Gastroesophageal sphincter (tissue), 4 donors: Measurements from ENCODE around the gene FAR2. TPM values are rescaled to one million over a fixed set of nuclear protein-coding genes. Genes with fewer than 3 reads are reported as not detected.

Experiments
- ATAC-seq: fragments of 150-250 bp; one replicate; pipeline ENCODE4 v1.9.1; 2016; ENCODE audit warnings: mild to moderate bottlenecking, moderate library complexity
- H3K27ac ChIP-seq, 4 donors: fragments of 200-600 bp; sonication (generic) in 3 of 4; 1 replicate in 3 of 4; 2 replicates in 1 of 4; pipeline ENCODE4 v1.5.1; 2016 to 2019
- H3K27me3 ChIP-seq: fragments of 200-600 bp; sonication (generic); one replicate; pipeline ENCODE4 v1.5.1; 2019
- H3K36me3 ChIP-seq, 2 donors: fragments of 200-600 bp; sonication (generic); one replicate each; pipeline ENCODE4 v1.5.1; 2019; ENCODE audit warnings: control low read depth in 1 of 2
- H3K4me1 ChIP-seq, 3 donors: fragments of 200-600 bp; sonication (generic); 1 replicate in 2 of 3; 2 replicates in 1 of 3; pipeline ENCODE4 v1.5.1; 2016 to 2019; ENCODE audit warnings: control low read depth in 2 of 3
- H3K4me3 ChIP-seq, 2 donors: fragments of 200-600 bp; sonication (generic); one replicate each; pipeline ENCODE4 v1.5.1; 2019; ENCODE audit warnings: mild to moderate bottlenecking in 1 of 2, moderate library complexity in 1 of 2
- H3K9me3 ChIP-seq, 3 donors: fragments of 200-600 bp; sonication (generic); one replicate each; pipeline ENCODE4 v1.5.1; 2017 to 2019; ENCODE audit warnings: control low read depth in 2 of 3
- EP300 ChIP-seq: sonication (generic); formaldehyde crosslinking; IDR thresholded peaks from one replicate; pipeline ENCODE4 v1.6.1; 2017; ENCODE audit warnings: antibody characterized with exemption, mild to moderate bottlenecking
- POLR2A ChIP-seq, 2 donors: fragments of 450-650 bp; IDR thresholded peaks; one replicate each; pipeline ENCODE4 v1.6.1; 2017; ENCODE audit warnings: antibody characterized with exemption in 2 of 2, mild to moderate bottlenecking in 2 of 2, moderate library complexity in 1 of 2
- POLR2AphosphoS5 ChIP-seq: sonication (generic); formaldehyde crosslinking; IDR thresholded peaks from one replicate; pipeline ENCODE4 v1.6.1; 2017; ENCODE audit warnings: antibody characterized with exemption
- WGBS, 2 donors: methylation state at CpG; one replicate each; pipeline ENCODE4 v1.1.5; 2018; ENCODE audit warnings: low coverage in 1 of 2; 5-methylcytosine and 5-hydroxymethylcytosine counted together
- total RNA-seq, 4 donors: library from RNA; depleted of rRNA; stranded (reverse); fragments of >200 nt; gene quantifications; one replicate each; pipeline ENCODE4 v1.1.0, GENCODE V29; 2016
- TF ChIP-seq, protein P1 (sequence below), 4 experiments: fragments of 200-600 bp in 2 of 4; fragments of 450-650 bp in 2 of 4; sonication (generic) in 1 of 4; IDR thresholded peaks; one replicate each; pipeline ENCODE4 v1.5.1; 2017 to 2019; ENCODE audit warnings: antibody characterized with exemption in 4 of 4, mild to moderate bottlenecking in 2 of 4, moderate library complexity in 2 of 4

Gene FAR2
- total RNA-seq, 4 donors from 2014 or later, result 8.8 to 15.8 (median 11.9) TPM

DNA sequence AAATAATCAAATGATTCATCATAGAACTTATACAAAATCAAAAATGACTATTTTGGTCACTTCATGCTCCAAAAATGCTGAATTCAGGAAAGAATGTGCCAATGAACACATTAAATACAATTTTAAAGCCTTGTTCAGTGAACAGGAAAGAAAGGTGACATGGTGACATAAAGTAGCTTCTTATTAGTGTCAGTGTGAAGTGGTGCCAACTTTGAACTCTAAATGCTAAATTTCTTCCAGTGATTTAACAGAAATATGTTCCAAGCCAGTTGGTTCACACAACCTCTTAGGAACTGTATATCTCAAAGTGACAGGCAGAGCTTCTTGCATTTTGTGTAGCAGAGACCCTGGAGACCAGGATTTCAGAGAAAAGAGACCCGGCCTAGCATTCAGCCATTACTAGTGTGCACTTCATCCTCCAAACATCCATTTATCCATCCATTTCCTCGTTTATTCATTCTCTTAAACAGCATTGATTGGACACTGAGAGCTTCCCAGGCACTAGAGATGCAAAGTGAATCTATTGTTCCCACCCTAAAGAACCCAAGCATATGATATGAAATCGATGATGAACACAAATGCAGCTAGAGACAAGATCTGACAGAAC lies 95.2 kb downstream of the FAR2 start:
- Histone ChIP-seq H3K4me3 (no peak overlapping the region), H3K4me1 (peaks cover 13 to 26% (median 14%) of the 10 kb centered on the region in 3 donors), H3K9me3 (no peaks in the 10 kb centered on the region), H3K27me3 (no peaks in the 10 kb centered on the region), H3K36me3 (no peaks in the 10 kb centered on the region), H3K27ac (no peak overlapping the region)
- ATAC-seq, result no peak
- 89 to 92% methylated on average over 3 of the region's 3 CpGs for WGBS, 2 donors
- TF ChIP-seq, protein P1, sequence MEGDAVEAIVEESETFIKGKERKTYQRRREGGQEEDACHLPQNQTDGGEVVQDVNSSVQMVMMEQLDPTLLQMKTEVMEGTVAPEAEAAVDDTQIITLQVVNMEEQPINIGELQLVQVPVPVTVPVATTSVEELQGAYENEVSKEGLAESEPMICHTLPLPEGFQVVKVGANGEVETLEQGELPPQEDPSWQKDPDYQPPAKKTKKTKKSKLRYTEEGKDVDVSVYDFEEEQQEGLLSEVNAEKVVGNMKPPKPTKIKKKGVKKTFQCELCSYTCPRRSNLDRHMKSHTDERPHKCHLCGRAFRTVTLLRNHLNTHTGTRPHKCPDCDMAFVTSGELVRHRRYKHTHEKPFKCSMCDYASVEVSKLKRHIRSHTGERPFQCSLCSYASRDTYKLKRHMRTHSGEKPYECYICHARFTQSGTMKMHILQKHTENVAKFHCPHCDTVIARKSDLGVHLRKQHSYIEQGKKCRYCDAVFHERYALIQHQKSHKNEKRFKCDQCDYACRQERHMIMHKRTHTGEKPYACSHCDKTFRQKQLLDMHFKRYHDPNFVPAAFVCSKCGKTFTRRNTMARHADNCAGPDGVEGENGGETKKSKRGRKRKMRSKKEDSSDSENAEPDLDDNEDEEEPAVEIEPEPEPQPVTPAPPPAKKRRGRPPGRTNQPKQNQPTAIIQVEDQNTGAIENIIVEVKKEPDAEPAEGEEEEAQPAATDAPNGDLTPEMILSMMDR (IDR thresholded peaks at IDR 0.05), result no peak
- TF ChIP-seq POLR2AphosphoS5 (no peak), EP300 (no peak), POLR2A (IDR thresholded peaks at IDR 0.05) (no peak)

DNA sequence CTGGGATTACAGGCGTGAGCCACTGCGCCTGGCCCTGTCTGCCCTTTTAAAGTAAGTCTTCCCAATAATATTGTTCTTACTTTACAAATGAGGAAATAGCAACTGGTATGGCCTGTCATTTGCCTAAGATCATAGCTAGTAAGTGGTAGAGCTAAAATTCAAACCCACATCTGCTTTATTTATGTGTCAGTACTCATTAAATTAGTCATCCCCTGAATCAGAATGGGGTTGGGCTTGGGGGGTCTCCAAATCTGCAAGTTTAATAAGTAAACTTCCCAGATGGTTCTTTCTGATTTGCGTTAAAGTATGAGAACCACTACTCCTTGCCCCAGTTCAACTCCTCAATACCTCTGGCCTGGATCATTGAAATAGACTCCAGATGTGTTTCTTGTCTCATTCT lies 96.2 kb downstream of the FAR2 start:
- no peak for ATAC-seq
- no peaks in the 10 kb centered on the region for H3K9me3 ChIP-seq
- no peaks in the 10 kb centered on the region for H3K36me3 ChIP-seq
- no peak overlapping the region for H3K4me3 ChIP-seq
- H3K4me1 ChIP-seq, result peaks cover 13 to 23% (median 14%) of the 10 kb centered on the region in 3 donors
- no peaks in the 10 kb centered on the region for H3K27me3 ChIP-seq
- no peak overlapping the region for H3K27ac ChIP-seq
- 91 to 100% methylated on average over 1 to 3 of the region's 3 CpGs for WGBS, 2 donors
- TF ChIP-seq POLR2A (IDR thresholded peaks at IDR 0.05) (no peak), EP300 (no peak), POLR2AphosphoS5 (no peak)
- TF ChIP-seq, protein P1 (IDR thresholded peaks at IDR 0.05), result no peak

DNA sequence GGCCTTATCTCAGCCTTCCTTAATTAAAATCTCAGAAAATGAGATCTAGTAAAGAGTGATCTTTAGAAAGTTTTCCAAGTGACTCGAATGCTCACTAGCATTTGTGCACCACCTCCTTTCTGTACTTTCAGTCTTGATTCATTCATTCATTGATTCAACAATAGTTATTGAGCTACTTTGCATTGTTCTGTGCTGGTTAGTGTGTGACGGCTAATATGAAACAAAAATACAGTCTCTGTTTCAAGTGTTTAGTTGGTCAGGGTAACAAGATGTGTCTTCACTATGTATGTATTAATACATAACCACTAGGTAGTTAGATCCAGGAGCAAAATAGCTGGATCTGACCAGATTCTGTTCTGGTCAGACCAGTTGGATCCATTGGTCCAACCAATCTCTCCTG lies 100.9 kb downstream of the FAR2 start:
- H3K27ac ChIP-seq, result no peak overlapping the region
- H3K27me3 ChIP-seq, result no peaks in the 10 kb centered on the region
- H3K4me3 ChIP-seq, result no peak overlapping the region
- H3K9me3 ChIP-seq, result no peaks in the 10 kb centered on the region
- no peaks in the 10 kb centered on the region for H3K36me3 ChIP-seq
- TF ChIP-seq EP300, result no peak
- no peak for TF ChIP-seq POLR2A (IDR thresholded peaks at IDR 0.05)
- TF ChIP-seq, protein P1 (IDR thresholded peaks at IDR 0.05), result no peak
- TF ChIP-seq POLR2AphosphoS5, result no peak
- no peak for ATAC-seq
- 88 to 100% methylated on average over 1 to 2 of the region's 2 CpGs for WGBS, 2 donors
- H3K4me1 ChIP-seq, result no peaks in the 10 kb centered on the region

DNA sequence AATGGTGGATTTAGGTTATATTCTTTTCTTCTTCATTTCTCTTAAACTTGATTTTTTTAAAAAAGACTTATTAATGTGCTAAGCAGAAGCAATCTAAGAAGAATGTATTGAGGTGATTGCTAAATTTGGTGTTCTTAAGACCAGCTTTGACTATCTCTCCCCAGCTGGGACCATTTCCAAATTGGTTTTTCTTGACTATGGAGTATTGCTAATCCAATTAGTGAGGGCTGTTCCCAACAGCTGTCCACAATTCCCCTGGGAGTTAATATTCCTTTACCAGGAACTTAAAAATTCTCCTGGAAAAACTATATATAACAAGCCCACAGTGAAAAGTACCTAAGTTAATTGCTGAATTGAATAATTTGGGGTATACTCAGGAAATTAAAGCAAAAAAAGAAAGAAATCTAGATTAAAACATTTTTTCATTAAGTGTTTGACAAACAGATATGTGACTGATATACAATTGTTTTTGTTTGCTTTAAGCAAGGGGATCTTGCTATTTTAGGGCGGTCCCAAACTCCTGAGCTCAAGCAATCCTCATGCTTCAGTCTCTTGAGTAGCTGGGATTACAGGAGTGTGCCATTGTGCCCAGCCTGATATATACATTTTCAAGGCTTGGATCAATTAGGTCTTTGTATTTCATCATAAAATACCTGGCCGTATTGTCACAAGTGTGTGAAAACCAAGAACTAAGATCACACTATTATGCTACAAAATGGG lies 105.0 kb downstream of the FAR2 start:
- WGBS, 2 donors, result 94 to 100% methylated on average over 2 of the region's 2 CpGs
- no peak overlapping the region for H3K27ac ChIP-seq
- no peaks in the 10 kb centered on the region for H3K9me3 ChIP-seq
- no peaks in the 10 kb centered on the region for H3K36me3 ChIP-seq
- H3K27me3 ChIP-seq, result no peaks in the 10 kb centered on the region
- H3K4me3 ChIP-seq, result no peak overlapping the region
- no peaks in the 10 kb centered on the region for H3K4me1 ChIP-seq
- TF ChIP-seq, protein P1 (IDR thresholded peaks at IDR 0.05), result no peak
- no peak for TF ChIP-seq EP300
- TF ChIP-seq POLR2A (IDR thresholded peaks at IDR 0.05), result no peak
- no peak for TF ChIP-seq POLR2AphosphoS5
- no peak for ATAC-seq

DNA sequence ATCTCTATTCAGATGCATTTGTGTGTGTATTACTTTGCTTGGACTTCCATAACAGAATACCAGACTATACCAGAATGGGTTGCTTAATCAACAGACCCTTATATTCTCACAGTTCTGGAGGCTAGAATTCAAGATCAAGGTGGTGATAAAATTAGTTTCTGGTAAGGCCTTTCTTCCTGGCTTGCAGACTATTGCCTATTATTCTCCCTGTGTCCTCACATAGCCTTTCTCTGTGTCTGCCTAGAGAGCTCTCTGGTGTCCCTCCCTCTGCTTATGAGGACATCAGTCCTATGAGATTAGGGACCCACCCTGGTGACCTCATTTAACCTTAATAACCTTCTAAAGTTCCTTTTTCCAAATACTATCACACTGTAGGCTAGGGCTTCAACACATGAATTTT lies 106.0 kb downstream of the FAR2 start:
- no peak overlapping the region for H3K4me3 ChIP-seq
- H3K4me1 ChIP-seq, result no peaks in the 10 kb centered on the region
- no peak overlapping the region for H3K27ac ChIP-seq
- TF ChIP-seq POLR2AphosphoS5, result no peak
- H3K9me3 ChIP-seq, result no peaks in the 10 kb centered on the region
- no peak for ATAC-seq
- H3K27me3 ChIP-seq, result no peaks in the 10 kb centered on the region
- H3K36me3 ChIP-seq, result no peaks in the 10 kb centered on the region
